KMS-11 (cell line): ENCODE results near the gene SAFB.

Source experiments
- H2AFZ ChIP-seq: fragments of 200-600 bp; sonication (generic); 2 replicates; pipeline ENCODE4 v1.6.1; 2016; ENCODE audit warnings: antibody characterized with exemption, mixed run types, low read depth
- H3K27ac ChIP-seq: fragments of 200-600 bp; sonication (generic); 2 replicates; pipeline ENCODE4 v1.6.1; 2016; ENCODE audit warnings: mild to moderate bottlenecking, mixed run types
- H3K27me3 ChIP-seq: fragments of 200-600 bp; sonication (generic); 2 replicates; pipeline ENCODE4 v1.6.1; 2017; ENCODE audit warnings: mild to moderate bottlenecking, low read depth, mixed run types, moderate library complexity; ENCODE audit not compliant: insufficient read depth
- H3K36me3 ChIP-seq: fragments of 200-600 bp; sonication (generic); 2 replicates; pipeline ENCODE4 v1.6.1; 2017; ENCODE audit warnings: mild to moderate bottlenecking, mixed run types; ENCODE audit not compliant: insufficient read depth
- H3K4me1 ChIP-seq: fragments of 200-600 bp; sonication (generic); 2 replicates; pipeline ENCODE4 v1.6.1; 2016; ENCODE audit warnings: mild to moderate bottlenecking, low read depth, mixed run types; ENCODE audit not compliant: poor library complexity, severe bottlenecking
- H3K4me2 ChIP-seq: fragments of 200-600 bp; sonication (generic); 2 replicates; pipeline ENCODE4 v1.7.0; 2016; ENCODE audit warnings: mild to moderate bottlenecking, mixed run types
- H3K4me3 ChIP-seq: fragments of 200-600 bp; sonication (generic); IDR thresholded peaks from 2 replicates; pipeline ENCODE4 v1.6.1; 2017; ENCODE audit warnings: low read depth, low read length, mixed read lengths; ENCODE audit not compliant: insufficient read depth
- H3K79me2 ChIP-seq: fragments of 200-600 bp; sonication (generic); 2 replicates; pipeline ENCODE4 v1.6.1; 2016; ENCODE audit warnings: low read depth, mixed run types; ENCODE audit not compliant: insufficient read depth
- H3K9ac ChIP-seq: fragments of 200-600 bp; sonication (generic); 2 replicates; pipeline ENCODE4 v1.6.1; 2016; ENCODE audit warnings: mild to moderate bottlenecking, mixed run types
- H4K20me1 ChIP-seq: fragments of 200-600 bp; sonication (generic); 2 replicates; pipeline ENCODE4 v1.6.1; 2016; ENCODE audit warnings: mild to moderate bottlenecking, mixed run types; ENCODE audit not compliant: insufficient read depth
- TF ChIP-seq, protein P1 (sequence below): fragments of 200-600 bp; sonication (generic); conservative IDR thresholded peaks from 2 replicates; pipeline ENCODE4 v1.6.1; 2017; ENCODE audit warnings: low read depth, mild to moderate bottlenecking, antibody characterized with exemption, low read length, moderate library complexity, mixed read lengths

The SAFB gene

GRCh38 chr19:5676105-5676771, 53.4 kb downstream of the SAFB start:
- no peak overlapping the region for H3K9ac ChIP-seq
- no peaks in the 10 kb centered on the region for H4K20me1 ChIP-seq

GRCh38 chr19:5676772-5677105, 53.9 kb downstream of the SAFB start:
- TF ChIP-seq, protein P1, sequence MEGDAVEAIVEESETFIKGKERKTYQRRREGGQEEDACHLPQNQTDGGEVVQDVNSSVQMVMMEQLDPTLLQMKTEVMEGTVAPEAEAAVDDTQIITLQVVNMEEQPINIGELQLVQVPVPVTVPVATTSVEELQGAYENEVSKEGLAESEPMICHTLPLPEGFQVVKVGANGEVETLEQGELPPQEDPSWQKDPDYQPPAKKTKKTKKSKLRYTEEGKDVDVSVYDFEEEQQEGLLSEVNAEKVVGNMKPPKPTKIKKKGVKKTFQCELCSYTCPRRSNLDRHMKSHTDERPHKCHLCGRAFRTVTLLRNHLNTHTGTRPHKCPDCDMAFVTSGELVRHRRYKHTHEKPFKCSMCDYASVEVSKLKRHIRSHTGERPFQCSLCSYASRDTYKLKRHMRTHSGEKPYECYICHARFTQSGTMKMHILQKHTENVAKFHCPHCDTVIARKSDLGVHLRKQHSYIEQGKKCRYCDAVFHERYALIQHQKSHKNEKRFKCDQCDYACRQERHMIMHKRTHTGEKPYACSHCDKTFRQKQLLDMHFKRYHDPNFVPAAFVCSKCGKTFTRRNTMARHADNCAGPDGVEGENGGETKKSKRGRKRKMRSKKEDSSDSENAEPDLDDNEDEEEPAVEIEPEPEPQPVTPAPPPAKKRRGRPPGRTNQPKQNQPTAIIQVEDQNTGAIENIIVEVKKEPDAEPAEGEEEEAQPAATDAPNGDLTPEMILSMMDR = no peak
- H4K20me1 ChIP-seq = no peaks in the 10 kb centered on the region
- no peak overlapping the region for H3K27ac ChIP-seq

More at GRCh38 chr19:5676105-5676771, 53.4 kb downstream of the SAFB start:
- Histone ChIP-seq H3K36me3 (no peaks in the 10 kb centered on the region), H3K4me1 (peaks cover 4% of the 10 kb centered on the region), H3K27me3 (no peaks in the 10 kb centered on the region), H3K27ac (no peak overlapping the region), H3K4me3 (no peak overlapping the region), H3K79me2 (no peaks in the 10 kb centered on the region), H3K4me2 (no peak overlapping the region), H2AFZ (no peak overlapping the region)
- TF ChIP-seq, protein P1 = no peak

GRCh38 chr19:5677136-5677535, 54.3 kb downstream of the SAFB start:
- Histone ChIP-seq H3K4me1 (peaks cover 4% of the 10 kb centered on the region), H3K9ac (no peak overlapping the region), H3K27ac (no peak overlapping the region), H4K20me1 (no peaks in the 10 kb centered on the region), H3K36me3 (no peaks in the 10 kb centered on the region), H3K79me2 (no peaks in the 10 kb centered on the region), H3K27me3 (peaks cover 3% of the 10 kb centered on the region; the same call in 1 of the 2 replicates), H3K4me3 (no peak overlapping the region), H3K4me2 (no peak overlapping the region), H2AFZ (no peak overlapping the region)
- TF ChIP-seq, protein P1 = no peak

More at GRCh38 chr19:5676772-5677105, 53.9 kb downstream of the SAFB start:
- Histone ChIP-seq H3K9ac (no peak overlapping the region), H3K4me3 (no peak overlapping the region), H3K27me3 (peaks cover 3% of the 10 kb centered on the region; the same call in 1 of the 2 replicates), H3K36me3 (no peaks in the 10 kb centered on the region), H3K4me2 (no peak overlapping the region), H3K4me1 (peaks cover 4% of the 10 kb centered on the region), H2AFZ (no peak overlapping the region), H3K79me2 (no peaks in the 10 kb centered on the region)

DNA sequence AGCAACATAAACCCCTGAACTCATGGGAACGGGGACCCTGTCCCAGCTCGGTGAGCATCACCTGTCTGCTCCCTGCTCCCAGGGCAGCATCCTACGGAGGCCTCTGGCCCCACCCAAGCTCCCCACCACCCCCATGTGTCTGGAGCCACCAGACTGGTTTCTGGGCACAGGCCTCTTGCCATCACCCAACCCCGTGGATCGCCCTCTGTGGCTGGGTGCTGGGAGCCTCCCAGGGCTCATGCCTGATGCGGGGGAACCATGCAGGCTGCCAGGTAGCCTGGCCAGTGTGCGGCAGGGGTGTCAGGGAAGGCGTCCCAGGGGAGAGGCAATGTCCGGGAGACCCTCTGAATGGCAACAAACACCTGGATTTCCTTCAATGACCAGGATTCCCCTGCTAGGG, 54.7 kb downstream of the SAFB start:
- peaks cover 3% of the 10 kb centered on the region; the same call in 1 of the 2 replicates for H3K27me3 ChIP-seq
- no peak overlapping the region for H3K9ac ChIP-seq
- TF ChIP-seq, protein P1 = no peak

More for the DNA sequence above, 54.7 kb downstream of the SAFB start:
- Histone ChIP-seq H4K20me1 (no peaks in the 10 kb centered on the region), H2AFZ (no peak overlapping the region), H3K4me3 (no peak overlapping the region), H3K4me2 (no peak overlapping the region), H3K36me3 (no peaks in the 10 kb centered on the region), H3K4me1 (peaks cover 4% of the 10 kb centered on the region), H3K27ac (no peak overlapping the region), H3K79me2 (no peaks in the 10 kb centered on the region)
